Left renal cortex interstitium (tissue), 4 donors: ENCODE results near the gene PRKAG3. TPM values are rescaled to one million over a fixed set of nuclear protein-coding genes. Genes with fewer than 3 reads are reported as not detected.

ENCODE experiments used
- DNase-seq, 4 donors: peaks; one replicate each; pipeline ENCODE4 v3.0.0-alpha.2; 2013; ENCODE audit warnings: low read depth in 4 of 4, low spot score in 2 of 4, missing footprints in 1 of 4
- polyA plus RNA-seq, 4 donors: library from polyadenylated mRNA; unstranded; fragments of 120-200 nt; gene quantifications; one replicate each; pipeline ENCODE4 v1.2.1, GENCODE V29; 2013; ENCODE audit not compliant: insufficient read length in 4 of 4

PRKAG3 gene
- polyA plus RNA-seq, 4 donors: 0.07 to 0.17 TPM; not detected in 2

DNA sequence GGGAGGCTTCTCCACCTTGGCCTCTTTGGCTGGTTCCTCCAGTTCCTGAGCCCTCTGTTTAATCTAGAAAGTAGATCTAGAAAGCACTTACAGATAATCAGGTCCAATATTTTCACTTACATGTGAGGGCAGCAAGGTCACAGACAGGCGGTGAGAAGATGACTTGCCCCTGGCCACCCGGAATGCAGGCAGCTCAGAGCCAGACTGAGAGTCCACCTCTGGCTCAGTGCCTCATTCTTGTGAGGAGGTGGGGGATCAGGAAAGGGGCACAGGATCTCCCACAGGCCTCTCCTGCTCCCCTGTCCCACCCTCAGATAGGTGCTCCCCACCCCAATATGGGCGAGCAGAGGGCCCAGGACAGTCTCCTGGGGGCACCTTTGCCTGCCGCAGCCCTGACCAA, 33.8 kb upstream of the PRKAG3 start:
- DNase-seq: no peak

DNA sequence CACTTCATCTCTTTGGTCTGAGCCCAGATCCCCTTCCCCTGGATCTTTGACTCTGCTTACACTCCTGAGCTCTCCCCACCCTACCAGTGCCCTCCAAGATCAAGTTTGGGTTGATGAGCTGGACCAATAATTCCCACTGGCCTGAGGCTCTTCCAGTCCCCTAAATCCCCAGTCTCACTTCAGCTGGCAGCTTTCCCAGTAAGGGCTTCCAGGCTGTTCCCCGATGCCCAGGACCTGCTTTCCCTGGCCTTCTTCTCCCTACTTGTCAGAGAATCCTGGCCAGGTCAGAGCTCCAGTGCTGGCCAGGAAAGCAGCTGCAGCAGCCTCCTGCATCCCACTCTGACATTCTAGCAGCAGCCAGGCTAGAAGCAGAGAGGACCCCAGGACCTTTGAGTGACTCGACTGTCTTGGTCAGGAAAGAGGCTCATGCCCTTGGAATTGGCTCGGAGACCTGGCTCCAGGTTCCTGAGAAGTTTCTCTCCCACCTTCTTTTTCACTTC, 31.5 kb upstream of the PRKAG3 start:
- no peak for DNase-seq

DNA sequence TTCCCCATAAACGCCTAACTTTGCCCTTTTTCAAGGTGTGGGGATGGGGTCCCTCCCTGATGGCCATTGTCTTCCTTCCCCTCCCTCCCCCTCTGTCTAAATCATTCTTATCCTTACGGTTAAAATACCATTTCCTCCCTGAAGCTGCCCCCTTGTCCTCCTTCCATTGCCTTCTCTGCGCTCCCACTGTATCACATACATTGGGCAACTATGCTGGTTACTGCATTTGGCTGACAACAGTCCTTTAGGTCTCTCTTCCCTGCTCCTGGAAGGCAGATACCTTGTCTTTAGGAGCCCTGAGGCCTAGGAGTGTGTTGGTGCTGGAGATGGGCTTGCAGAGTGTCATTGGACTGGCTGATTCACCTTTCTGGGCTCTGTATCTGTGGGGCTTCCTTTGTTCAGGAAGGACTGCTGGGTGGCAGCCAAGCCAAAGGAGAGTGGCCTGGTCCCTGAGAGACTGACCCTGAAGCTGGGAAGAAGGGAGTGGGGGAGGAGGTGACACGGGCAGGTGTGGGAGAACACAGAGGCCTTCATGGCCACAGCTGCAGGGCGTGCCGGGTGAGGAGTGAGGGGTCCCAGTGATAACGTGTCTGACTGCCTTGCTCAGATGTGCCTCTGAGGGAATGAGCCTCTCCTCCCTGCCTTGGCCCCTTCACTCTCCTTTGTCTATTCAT, 30.2 kb upstream of the PRKAG3 start:
- no peak for DNase-seq

DNA sequence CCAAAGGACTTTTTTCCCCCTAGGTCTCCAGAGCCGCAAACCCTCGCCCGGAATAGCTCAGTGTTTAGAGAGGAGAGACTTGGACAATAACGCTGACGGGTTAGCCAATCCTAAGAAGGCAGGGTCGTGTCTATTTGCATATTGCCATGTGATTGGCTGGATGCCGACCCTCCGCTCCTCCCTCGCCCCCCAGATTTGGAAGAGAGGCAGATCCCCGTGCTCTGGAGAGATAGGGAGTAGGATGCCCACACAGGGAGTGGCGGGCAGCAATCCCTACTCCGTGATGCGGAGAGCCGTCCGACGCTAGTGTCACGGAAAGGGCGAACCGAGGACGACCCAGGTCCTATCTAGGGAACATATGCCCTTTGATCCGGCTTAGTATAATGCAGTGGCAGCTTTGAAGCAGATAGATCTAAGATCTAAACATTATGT, 29.4 kb upstream of the PRKAG3 start:
- DNase-seq: peak in 2 of 4 donors; percentile 67 to 72

DNA sequence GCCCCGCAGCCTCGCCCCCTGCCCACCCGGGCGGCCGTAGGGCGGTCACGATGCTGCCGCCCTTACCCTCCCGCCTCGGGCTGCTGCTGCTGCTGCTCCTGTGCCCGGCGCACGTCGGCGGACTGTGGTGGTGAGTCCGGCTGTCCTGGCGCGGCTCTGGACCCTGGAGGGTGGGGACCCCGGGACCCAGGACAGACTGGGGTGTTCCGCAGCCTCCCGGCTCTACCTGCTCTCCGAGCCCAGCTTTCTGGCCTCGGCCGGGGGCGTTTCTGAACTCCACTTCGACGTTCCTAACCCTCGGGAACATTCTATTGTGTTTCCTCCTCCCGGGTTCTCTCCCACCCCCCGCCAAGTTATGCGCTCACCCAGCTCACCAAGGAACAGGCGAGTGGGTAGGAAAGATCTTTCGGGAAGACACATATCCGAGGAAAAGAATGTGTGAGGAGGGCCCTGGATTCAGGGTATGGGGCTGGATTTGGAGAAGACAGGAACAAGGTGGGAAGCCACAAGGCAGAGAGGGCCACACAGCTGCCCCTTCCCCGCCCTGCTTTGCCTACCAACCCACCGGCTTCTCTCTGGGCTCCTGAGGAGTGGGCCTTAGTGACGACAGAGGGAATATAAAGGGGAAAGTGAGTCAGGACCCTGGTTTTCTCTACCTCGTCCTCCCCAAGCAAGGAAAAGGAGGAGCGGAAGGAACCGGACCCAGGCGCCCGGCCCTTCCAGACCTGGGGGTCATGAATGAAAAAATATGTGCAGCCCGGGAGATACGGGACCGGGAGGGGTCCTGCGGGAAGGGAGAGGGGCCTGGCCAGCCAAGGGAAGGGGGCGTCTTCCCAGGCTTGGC, 28.6 kb upstream of the PRKAG3 start:
- no peak for DNase-seq

DNA sequence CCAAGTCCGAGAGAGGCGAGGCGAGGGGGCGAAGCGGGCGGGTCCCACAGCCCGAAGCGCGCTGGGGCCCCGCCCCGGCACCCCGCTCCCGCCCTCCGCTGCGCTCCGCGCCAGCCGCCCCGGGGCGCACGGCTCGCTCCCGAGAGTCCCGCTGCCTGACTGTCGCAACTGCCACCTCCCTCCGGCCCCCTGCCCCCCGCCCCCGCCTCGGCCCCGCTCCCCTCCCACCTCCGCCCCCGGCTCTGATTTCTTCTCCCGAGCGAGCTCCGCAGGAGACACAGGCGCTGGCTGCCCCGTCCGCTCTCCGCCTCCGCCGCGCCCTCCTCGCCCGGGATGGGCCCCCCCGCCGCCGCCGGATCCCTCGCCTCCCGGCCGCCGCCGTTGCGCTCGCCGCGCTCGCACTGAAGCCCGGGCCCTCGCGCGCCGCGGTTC, 28.0 kb upstream of the PRKAG3 start, which contains the start of gene WNT6:
TSS of gene WNT6 (plus strand) at position 250 of the 432 bp plus-strand sequence. CDS start 233 bp downstream, outside the sequence.
- DNase-seq: no peak

DNA sequence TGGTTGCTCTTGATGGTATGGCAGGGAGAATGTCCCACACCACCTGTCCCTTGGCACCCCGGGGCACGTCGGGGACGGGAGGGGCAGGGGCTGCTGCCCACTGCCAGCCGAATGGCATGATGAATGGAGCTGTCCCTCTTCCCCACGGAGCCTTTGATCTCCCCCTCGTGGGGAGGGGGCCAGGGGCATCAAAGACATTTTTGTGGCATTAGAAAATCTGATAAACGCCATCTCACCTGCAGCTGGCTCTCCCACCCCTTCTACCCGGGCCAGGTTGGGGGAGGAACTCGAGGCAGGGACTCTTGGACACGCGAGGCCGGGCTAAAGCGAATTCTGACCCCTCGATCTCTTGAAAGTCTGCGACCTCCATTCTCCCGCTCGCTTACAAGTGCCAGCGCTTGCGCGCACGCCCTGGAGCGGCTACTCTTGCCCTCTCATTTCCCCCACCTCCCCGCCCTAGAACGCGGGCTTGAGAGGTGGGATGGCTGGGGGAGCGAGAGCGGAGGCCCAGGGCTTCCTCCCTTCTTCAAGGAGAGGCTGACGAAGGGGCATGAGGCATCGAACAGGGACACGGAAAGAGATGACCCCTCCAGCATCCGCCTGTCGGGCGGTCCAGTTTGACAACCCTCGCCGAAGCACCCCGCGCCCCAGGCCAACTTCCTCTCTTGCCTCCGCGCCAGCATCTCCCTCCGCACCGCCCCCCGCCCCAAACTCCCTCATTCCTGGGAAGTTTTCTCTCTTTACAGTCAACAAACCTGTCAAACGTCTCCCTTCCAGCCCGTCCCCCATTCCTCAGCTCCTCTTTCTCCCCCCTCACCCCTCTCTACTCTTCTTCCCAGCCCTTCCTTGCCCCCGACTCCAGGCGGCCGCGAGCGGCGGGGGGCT, 27.3 kb upstream of the PRKAG3 start:
- no peak for DNase-seq

DNA sequence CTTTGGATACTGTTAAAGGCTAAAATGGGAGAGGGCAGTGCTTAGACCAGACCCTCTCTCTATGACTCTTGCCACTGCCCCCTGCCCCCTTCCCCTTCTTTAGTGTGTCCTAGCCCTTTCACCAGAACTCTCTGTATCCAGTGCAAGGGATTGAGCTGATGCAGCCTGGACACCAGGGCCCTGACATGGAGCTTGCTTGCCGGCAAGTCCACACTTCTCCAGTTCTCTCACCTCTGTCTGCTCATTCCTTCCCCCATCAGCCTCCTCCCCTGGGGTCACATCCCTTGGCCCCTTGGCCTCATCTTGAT, 26.5 kb upstream of the PRKAG3 start:
- DNase-seq: no peak

DNA sequence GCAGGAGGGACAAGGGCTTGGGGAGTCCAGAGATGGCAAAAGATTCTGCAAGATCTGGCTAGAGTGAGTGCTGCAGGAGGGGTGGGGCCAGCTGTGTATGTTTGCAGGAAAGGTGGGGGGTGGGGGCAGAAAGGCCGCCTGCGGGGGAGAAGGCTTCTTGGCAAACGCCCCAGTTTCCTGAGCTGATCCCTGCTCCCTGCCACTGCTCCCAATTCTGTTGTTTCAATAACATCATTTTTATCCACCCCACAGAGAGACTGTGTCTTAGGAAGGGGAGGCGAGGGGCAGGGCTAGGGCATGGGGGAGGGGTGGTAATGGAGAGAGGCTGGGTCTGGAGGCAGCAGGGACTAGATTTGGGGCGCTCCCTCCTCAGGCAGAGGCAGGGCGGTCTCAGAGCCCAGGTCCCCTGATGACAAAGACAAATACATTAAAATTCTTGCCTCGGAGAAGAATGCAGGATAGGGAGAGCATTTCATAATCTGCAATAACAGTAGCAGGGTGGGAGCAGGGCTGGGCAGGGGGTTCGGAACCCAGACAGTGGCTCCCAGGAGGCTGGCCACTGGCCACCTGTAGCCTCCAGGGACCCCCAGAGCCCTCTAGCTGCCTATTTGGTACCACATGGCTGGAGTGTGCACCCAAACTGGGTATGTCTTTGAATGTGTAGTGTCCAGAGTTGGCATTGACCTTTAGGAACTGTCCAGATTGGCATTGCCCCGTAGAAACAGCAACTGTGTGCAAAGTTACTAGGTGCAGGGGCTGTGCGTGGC, 26.0 kb upstream of the PRKAG3 start:
- no peak for DNase-seq

DNA sequence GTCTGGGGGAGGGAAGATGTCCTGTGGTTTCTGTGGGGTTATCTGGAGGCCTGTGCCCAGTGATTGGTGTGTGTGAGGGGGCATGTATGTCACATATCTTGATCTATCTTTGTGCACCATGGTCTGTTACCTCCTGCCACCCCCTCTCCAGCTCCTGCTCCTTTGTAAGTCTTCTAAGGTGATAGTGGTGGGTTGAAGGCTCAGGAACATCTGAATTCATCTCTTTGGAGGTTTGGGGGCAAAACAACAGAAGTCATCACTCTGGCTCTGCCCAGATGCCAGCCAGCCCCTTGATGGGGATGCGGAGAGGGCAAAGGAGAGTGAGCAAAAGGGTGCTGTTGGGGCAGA, 25.3 kb upstream of the PRKAG3 start:
- no peak for DNase-seq

DNA sequence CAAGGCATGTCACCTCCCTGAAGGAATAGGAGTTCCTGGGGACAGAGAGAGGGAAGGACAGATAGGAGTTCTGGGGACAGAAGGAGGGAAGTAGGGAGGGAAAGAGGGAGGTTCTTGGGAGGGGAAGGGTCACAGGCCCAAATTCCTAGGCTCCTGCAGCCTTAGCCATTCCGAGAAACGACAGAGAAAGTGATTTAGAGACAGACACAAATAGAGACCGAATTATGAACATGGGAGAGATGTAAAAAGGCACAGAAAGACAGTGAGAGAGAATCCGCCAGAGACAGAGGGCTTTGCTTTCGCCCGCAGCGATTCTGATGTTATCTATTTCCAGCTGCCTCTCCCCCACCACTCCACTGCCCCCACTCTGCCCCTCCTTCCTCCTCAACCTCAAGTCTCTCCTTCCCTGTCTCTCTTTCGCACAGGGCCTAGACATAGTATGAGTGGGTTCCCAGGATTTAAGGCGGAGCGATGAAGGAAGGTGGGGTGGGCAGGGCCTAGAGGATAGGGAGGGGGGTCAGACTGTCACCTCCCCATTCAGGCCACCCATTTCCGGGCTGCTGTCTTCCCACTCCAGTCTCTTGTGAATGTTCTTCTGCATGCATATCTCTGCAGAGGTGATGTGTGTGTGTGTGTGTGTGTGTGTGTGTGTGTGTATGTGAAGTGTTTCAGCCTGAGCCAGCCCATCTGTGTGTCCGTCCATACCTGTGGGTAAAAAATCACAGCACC, 24.7 kb upstream of the PRKAG3 start:
- no peak for DNase-seq

DNA sequence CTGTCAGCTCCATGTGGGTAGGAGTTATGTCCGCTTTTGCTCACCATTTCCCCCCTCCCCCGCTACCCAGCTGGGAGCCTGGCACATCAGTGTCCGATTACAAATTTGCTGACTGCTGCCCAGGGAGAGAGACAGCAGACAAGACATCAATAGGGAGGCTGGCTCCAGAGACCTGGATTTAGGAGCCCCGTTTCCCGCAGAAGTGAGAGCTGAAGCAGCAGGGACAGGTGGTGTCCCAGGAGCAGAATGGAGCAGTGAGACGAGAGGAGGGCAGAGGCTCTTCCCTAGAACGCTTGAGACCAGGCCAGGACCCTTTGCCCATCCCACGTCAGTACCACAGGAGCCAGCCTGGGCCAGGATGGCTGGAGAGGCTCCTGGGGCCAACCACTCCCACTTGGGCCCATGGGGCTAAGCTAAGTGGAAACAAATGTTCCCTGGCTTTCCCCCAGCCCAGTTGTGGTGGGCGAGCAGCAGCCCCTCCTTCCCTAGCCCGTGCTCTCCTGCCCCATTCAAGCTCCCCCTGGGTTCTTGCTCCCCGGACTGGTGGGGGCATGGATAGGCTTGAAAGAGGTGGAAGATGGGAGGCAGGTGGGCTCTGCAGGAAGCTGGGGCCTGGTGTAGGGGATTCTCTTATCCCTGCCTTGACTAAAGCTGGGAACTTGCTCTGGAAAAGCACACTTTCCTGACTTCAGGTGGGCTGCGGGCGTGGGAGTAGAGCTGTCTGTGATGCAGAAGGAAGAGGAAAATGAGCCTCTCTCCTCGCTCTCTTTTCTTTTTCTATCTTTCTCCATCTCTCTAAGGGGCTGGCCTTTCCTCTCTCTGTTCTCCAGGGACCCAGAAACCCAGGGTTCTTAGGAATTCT, 23.9 kb upstream of the PRKAG3 start:
- DNase-seq: no peak

DNA sequence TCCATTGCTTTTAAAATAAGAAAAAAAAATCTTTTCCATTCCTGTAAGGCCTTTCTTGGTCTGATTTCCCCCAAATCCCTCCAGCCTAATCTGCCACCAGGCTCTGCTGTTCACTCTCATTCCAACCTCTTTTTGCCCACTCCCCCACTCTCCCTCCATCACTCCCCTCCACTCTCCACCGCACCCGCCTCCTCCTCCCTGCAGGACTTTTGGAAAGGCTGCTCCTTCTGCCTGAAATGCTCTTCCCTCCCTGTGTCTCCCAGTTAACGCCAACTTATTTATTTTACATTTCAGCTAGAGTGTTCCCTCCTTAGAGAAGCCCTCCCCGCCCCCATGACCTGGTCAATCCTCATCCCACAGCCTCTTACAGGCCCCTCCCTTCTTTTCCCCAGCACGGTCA, 23.3 kb upstream of the PRKAG3 start:
- DNase-seq: no peak

DNA sequence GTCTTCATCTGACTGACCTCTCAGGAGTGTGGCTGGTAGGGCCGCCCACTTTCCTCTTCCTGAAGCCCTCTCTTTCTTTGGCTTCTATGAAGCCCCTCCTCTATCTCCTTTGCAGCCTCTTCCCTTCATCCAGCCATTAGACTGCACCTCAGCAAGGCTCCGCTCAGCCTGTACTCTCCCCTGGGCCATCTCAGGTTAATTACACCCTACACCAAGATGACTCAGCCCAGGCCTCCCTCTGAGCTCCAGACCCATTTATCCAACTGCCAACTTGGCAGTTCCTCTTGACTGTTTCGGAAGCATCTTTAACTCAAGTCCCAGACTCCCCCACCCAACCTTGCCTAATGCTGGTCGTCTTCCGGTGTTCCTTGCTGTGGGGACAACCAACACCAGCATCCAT, 22.2 kb upstream of the PRKAG3 start:
- no peak for DNase-seq

DNA sequence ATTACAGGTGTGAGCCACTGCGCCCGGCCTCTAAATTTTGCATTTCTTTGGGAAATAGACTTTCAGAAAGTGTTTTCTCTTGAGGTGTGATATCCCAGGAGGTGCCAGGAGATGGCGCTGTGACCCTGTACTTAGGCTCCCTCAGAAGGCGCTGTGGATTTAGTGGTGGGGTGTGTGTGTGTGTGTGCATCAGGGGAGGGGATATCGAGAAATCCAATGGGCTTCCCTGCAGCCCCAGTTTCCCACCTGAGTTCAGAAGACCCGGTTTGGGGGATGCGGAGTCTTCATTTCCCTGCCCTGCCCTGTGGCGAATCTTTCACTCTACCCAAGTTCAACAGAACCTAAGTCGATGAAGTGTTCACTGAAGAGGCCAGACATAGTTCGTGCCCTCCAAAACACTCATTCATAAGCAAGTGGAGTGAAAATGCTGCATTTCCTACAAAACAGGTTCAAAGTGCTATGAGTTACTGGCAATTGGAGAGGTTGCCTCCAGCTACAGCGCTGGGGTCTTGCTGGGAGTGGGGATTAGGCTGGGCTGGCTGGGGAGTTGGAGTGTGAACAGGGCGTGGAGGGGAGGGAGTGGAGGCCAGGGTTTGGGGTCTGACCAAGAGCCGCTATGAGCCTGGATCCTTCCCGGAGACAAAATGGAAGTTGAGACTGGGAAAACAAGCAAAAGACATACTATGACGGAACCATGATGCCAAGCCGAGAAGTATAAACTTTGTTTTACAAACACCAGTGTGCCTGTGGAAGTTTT, 21.5 kb upstream of the PRKAG3 start:
- DNase-seq: no peak

DNA sequence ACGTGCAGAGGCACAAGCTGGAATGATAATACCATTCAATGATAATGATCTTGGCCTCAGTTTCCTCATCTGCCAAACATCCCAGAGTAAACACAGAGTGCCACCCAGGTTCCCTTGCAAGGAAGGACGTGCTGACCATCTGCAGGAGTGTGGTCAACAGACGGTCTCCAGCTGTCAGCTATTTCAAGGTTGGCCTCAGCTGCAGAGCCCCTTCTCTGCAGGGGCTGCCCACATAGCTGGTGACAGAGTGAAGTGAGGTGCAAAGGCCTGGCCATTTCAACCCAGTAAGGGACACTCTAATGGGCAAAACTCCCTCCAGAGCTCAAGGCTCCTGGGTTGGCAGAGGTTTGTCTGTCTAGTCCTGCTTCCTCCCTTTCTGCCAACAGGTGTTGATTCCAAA, 19.7 kb upstream of the PRKAG3 start:
- DNase-seq: no peak

DNA sequence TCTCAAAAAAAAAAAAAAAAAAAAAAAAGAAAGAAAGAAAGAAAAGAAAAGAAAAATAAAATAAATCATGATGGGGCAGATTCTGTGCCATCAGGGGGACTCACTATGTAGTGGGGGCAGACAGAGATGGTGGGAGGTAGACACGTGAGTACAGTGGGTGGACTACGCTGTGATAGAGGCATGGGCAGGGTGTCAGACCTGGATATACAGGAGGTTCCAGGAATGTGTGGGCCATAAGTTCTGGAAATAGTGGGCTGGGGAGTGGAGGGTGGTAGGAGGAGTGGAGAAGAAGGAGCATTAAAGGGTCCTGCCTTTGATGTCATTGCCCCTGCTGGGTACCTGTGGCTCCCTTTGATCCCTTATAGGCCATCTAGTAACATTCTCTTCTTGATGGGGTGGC, 19.2 kb upstream of the PRKAG3 start:
- DNase-seq: no peak

DNA sequence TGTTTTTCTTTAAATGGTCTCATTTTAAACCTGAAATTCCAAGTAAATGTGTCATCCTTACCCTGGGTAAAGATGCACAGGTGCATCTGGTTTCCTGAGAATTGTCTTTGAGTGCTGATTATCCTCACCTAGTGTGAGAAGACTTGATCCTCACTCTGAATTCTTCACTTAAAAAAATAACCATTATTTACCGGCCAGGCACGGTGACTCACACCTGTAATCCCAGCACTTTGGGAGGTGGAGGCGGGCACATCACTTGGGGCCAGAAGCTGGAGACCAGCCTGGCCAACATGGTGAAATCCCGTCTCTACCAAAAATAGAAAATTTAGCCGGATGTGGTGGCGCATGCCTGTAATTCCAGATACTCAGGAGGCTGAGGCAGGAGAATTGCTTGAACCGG, 18.1 kb upstream of the PRKAG3 start:
- no peak for DNase-seq
